GM23248 (cell line): ENCODE results near the gene ZNF358.

ENCODE experiments used
- EZH2 ChIP-seq: fragments of 200-600 bp; sonication (generic); IDR thresholded peaks from 2 replicates; pipeline ENCODE4 v1.6.1; 2018; ENCODE audit warnings: antibody characterized with exemption, mild to moderate bottlenecking; ENCODE audit not compliant: insufficient read depth, poor library complexity, severe bottlenecking
- EZH2phosphoT487 ChIP-seq: fragments of 200-600 bp; sonication (generic); IDR thresholded peaks from 2 replicates; pipeline ENCODE4 v1.6.1; 2018; ENCODE audit warnings: antibody characterized with exemption, moderate library complexity, mild to moderate bottlenecking, low read depth; ENCODE audit not compliant: insufficient read depth

DNA sequence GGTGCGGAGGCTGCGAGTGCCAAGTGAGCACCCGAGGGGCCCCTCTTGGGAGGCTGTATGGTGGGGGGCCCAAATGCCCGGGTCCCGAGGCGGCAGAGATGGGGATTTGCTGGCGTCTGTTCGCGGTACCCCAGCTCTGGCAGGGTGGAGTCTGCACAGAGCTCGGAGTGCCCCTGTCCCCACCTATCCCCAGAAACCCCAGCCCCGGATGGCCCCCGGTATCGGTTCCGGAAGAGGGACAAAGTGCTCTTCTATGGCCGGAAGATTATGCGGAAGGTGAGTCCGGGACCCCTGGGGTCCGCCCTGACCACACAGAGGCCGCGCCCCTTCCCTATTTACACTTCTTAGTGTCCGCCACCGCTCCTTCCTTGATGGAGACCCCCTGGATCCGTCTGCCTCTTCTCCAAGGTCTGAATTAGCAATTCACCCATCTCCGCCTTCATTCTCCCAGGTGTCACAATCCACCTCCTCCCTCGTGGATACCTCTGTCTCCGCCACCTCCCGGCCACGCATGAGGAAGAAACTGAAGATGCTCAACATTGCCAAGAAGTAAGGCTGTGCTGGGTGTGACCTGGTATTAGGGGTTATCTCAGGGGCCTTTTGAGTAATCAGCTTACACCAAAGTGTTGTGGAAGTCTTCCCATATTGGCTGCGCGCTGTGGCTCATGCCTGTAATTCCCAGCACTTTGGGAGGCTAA lies 20.2 kb downstream of the ZNF358 start:
- TF ChIP-seq EZH2 (no peak), EZH2phosphoT487 (no peak)
